DOHH2 (cell line): Measurements from ENCODE around the gene SH3GL3.

Experiments
- H3F3A ChIP-seq: fragments of 200-600 bp; sonication (generic), shearing (Covaris generic); 2 replicates; pipeline ENCODE4 v1.6.0; 2016; ENCODE audit warnings: antibody characterized with exemption, mild to moderate bottlenecking; ENCODE audit not compliant: control insufficient read depth, insufficient read depth
- H3K27ac ChIP-seq: fragments of 200-600 bp; sonication (generic); 2 replicates; pipeline ENCODE4 v1.5.1; 2014; ENCODE audit warnings: low read depth, mild to moderate bottlenecking, low read length, moderate library complexity
- H3K27me3 ChIP-seq: fragments of 200-600 bp; sonication (generic); 2 replicates; pipeline ENCODE4 v1.6.1; 2014; ENCODE audit warnings: mild to moderate bottlenecking, low read length, mixed read lengths; ENCODE audit not compliant: control insufficient read depth
- H3K36me3 ChIP-seq: fragments of 200-600 bp; sonication (generic); 2 replicates; pipeline ENCODE4 v1.6.1; 2014; ENCODE audit warnings: mild to moderate bottlenecking, low read length, moderate library complexity, mixed read lengths; ENCODE audit not compliant: control insufficient read depth
- H3K4me1 ChIP-seq: fragments of 200-600 bp; sonication (generic); 2 replicates; pipeline ENCODE4 v1.6.1; 2014; ENCODE audit warnings: mild to moderate bottlenecking, low read length, mixed read lengths; ENCODE audit not compliant: control insufficient read depth
- H3K4me2 ChIP-seq: fragments of 200-600 bp; sonication (generic); 2 replicates; pipeline ENCODE4 v1.6.0; 2014; ENCODE audit warnings: mild to moderate bottlenecking, low read length, moderate library complexity
- H3K4me3 ChIP-seq: fragments of 200-600 bp; sonication (generic); 2 replicates; pipeline ENCODE4 v1.5.1; 2014; ENCODE audit warnings: mild to moderate bottlenecking, low read length, mixed read lengths
- H3K79me2 ChIP-seq: fragments of 200-600 bp; sonication (generic); 2 replicates; pipeline ENCODE4 v1.6.1; 2014; ENCODE audit warnings: mild to moderate bottlenecking, low read length, mixed read lengths; ENCODE audit not compliant: control insufficient read depth
- H3K9me2 ChIP-seq: fragments of 200-600 bp; sonication (generic); replicated peaks from 2 replicates; pipeline ENCODE4 v1.6.1; 2014; ENCODE audit warnings: mild to moderate bottlenecking, low read length, mixed read lengths; ENCODE audit not compliant: control insufficient read depth
- H3K9me3 ChIP-seq: fragments of 200-600 bp; sonication (generic); 2 replicates; pipeline ENCODE4 v1.6.1; 2014; ENCODE audit warnings: antibody characterized with exemption, low read length, mixed read lengths; ENCODE audit not compliant: control insufficient read depth, insufficient read depth
- H4K20me1 ChIP-seq: fragments of 200-600 bp; sonication (generic); 2 replicates; pipeline ENCODE4 v1.6.0; 2014; ENCODE audit warnings: low read depth, mild to moderate bottlenecking, antibody characterized with exemption, low read length, moderate library complexity; ENCODE audit not compliant: control insufficient read depth, insufficient read depth
- EZH2phosphoT487 ChIP-seq: fragments of 200-600 bp; sonication (generic); IDR thresholded peaks from 2 replicates; pipeline ENCODE4 v1.6.1; 2017; ENCODE audit warnings: borderline replicate concordance, mild to moderate bottlenecking, antibody characterized with exemption, low read length, moderate library complexity, mixed read lengths
- TF ChIP-seq, protein P1 (sequence below): fragments of 200-600 bp; sonication (generic); IDR thresholded peaks from one replicate; pipeline ENCODE4 v1.5.1; 2014; ENCODE audit warnings: antibody characterized with exemption, mild to moderate bottlenecking, low read depth, low read length; ENCODE audit not compliant: poor library complexity, severe bottlenecking

SH3GL3 gene

GRCh38 chr15:83616840-83617239, 169.7 kb downstream of the SH3GL3 start:
- H4K20me1 ChIP-seq: no peaks in the 10 kb centered on the region
- no peaks in the 10 kb centered on the region for H3K4me1 ChIP-seq
- H3K79me2 ChIP-seq: no peaks in the 10 kb centered on the region
- no peak overlapping the region for H3K27ac ChIP-seq
- H3F3A ChIP-seq: no peaks in the 10 kb centered on the region
- H3K9me2 ChIP-seq: no peaks in the 10 kb centered on the region
- TF ChIP-seq EZH2phosphoT487: no peak
- TF ChIP-seq, protein P1, sequence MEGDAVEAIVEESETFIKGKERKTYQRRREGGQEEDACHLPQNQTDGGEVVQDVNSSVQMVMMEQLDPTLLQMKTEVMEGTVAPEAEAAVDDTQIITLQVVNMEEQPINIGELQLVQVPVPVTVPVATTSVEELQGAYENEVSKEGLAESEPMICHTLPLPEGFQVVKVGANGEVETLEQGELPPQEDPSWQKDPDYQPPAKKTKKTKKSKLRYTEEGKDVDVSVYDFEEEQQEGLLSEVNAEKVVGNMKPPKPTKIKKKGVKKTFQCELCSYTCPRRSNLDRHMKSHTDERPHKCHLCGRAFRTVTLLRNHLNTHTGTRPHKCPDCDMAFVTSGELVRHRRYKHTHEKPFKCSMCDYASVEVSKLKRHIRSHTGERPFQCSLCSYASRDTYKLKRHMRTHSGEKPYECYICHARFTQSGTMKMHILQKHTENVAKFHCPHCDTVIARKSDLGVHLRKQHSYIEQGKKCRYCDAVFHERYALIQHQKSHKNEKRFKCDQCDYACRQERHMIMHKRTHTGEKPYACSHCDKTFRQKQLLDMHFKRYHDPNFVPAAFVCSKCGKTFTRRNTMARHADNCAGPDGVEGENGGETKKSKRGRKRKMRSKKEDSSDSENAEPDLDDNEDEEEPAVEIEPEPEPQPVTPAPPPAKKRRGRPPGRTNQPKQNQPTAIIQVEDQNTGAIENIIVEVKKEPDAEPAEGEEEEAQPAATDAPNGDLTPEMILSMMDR: no peak
- H3K27me3 ChIP-seq: no peaks in the 10 kb centered on the region
- H3K4me2 ChIP-seq: no peak overlapping the region
- no peaks in the 10 kb centered on the region for H3K36me3 ChIP-seq
- no peaks in the 10 kb centered on the region for H3K9me3 ChIP-seq
- H3K4me3 ChIP-seq: no peak overlapping the region

DNA sequence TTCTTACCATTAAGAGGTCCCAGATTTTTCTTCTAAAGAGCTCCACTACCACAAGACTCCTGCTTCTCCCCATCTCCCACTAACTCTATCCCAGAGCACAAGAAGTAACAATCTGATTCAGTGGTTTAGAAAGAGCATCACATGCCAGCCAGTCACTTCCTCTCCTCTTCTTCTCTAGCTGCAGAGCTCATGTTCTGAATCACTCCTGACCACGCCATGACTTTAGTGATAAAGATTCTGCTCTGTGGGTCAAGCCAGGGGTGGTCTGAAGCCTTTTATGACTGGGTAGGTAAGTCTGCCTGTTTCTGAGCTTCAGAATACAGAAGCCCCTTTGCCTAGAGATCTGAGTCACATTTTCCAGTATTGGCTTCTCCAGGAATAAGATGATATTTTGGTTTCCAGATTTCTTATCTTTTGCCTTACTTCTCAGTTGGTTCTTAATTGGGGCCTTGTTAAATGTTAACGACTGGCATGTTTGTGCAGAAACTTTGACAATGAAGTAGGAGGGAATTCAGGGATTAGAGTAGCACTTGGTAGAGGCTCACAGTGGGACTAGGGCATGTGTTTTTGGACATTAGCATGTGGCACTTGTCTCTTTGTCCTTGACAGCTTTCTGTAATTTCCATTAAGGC, 179.1 kb downstream of the SH3GL3 start:
- Histone ChIP-seq H3K79me2 (no peaks in the 10 kb centered on the region), H3K9me3 (no peaks in the 10 kb centered on the region), H3K4me2 (no peak overlapping the region), H3K27ac (no peak overlapping the region), H3K4me3 (no peak overlapping the region), H3K4me1 (no peaks in the 10 kb centered on the region), H3K27me3 (no peaks in the 10 kb centered on the region), H3K36me3 (no peaks in the 10 kb centered on the region), H4K20me1 (no peaks in the 10 kb centered on the region), H3K9me2 (no peaks in the 10 kb centered on the region), H3F3A (no peaks in the 10 kb centered on the region)
- TF ChIP-seq EZH2phosphoT487: no peak
- TF ChIP-seq, protein P1: no peak

DNA sequence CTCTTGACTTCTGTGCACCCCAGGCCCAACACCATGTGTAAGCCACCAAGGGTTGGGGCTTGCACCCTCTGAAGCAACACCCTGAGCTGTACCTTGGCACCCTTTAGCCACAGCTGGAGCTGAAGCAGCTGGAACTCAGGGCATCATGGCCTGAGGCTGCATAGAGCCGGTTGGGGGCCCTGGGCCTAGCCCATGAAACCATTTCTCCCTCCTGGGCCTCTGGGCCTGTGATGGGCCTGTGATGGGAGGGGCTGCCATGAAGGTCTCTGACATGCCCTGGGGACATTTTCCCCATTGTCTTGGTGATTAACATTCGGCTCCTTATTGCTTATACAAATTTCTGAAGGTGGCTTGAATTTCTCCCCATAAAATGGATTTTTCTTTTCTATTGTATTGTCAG, 184.4 kb downstream of the SH3GL3 start:
- no peak overlapping the region for H3K27ac ChIP-seq
- no peaks in the 10 kb centered on the region for H3K27me3 ChIP-seq
- no peak for TF ChIP-seq EZH2phosphoT487
- TF ChIP-seq, protein P1: no peak
- no peak overlapping the region for H3K4me3 ChIP-seq
- H3K9me3 ChIP-seq: no peaks in the 10 kb centered on the region
- H3F3A ChIP-seq: no peaks in the 10 kb centered on the region
- H3K36me3 ChIP-seq: no peaks in the 10 kb centered on the region
- no peaks in the 10 kb centered on the region for H4K20me1 ChIP-seq
- no peaks in the 10 kb centered on the region for H3K9me2 ChIP-seq
- no peaks in the 10 kb centered on the region for H3K4me1 ChIP-seq
- no peak overlapping the region for H3K4me2 ChIP-seq
- no peaks in the 10 kb centered on the region for H3K79me2 ChIP-seq
